ENCODE results near the gene MAP3K7CL.
"Not testable (repeated sequence)": the region's sequence is repeated elsewhere in the genome, so short reads cannot be mapped to it uniquely, and the experiment has no call there.

The MAP3K7CL gene

DNA sequence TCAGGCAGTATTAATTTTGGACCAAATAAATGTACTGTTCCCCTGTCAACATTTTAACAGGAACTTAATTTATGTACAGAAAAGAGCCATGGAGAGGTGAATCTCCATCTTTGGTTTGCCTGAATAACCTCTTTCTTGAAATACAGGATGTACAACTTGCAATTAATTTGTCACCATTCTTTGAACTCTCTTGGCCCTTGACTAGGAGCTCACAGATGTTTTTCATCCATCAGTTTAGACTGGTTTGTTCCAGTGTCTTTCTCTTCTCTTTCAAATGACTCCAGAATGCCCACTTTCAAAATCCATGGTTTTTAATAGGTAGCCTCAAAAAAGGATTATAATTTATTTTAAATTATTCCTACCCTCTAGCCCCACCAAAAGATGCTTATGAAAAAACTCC, 5.0 kb downstream of the MAP3K7CL start:
- FAIRE-seq, result no peak

DNA sequence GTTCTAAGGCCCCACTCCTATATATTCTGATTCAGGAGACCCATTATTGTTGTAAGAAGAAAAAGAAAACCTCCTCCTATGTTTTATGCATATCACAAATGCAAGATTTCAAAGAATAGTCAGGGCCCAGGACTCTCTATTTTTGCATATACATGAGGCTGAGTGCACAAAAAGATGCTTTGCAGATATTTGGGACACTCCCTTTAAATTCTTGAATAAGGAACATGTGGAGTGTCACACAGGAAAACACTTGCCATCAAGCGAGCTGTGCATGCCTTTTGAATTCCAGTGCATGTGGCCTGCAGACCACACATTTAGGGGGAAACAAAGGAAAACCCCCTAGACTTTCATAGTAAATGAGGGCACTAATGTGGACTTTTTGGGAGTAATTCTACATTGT, 5.6 kb downstream of the MAP3K7CL start:
- no peak for FAIRE-seq

DNA sequence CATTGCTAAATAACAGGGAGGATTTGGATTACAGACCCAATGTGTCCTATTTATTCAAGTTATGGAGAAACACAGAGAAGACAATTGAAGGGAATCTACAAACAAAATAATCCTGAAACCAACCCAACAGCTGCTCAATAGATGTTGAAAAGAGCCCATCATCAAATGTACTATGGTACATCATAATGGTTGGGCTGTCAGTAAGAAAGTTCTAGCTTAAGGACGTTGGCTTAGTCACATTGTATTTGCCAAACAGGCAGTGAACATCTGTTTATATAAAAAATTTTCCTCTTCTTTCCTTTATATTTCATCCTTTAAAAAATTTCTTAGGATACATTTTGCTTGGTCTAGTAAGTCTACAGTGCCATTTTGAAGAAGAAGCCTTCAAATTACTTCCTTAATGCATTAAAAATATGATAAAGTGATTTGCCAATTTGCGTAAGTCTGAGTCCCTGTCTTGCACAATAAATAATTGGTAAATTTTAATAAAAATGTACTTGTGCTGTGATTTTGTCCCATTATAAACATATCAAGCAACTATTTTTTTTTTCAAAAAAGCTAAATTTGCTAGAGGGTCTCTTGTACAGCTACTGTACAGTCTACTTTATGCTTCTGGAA, 14.4 kb downstream of the MAP3K7CL start:
- FAIRE-seq, result no peak

DNA sequence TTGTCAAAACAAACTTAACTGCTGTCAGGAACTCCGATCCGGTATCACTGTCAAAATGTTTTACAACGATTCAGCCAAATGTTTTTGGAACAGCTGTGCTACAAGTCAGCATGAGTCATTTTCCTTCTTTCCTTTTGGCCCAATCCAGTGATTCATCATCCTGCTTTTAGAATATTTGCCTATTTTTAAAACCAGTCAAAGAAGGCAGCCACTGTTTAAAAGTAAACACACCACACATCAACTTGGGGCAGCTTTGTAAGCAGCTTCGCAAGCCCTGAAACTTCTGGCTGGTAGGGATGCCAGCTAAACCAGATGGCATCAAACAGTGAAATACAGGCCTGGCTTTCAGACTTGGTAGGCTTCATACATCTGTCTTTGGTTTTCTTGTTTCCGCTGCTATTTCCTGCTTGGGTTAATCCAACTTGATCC, 14.9 kb downstream of the MAP3K7CL start:
- FAIRE-seq, result no peak

DNA sequence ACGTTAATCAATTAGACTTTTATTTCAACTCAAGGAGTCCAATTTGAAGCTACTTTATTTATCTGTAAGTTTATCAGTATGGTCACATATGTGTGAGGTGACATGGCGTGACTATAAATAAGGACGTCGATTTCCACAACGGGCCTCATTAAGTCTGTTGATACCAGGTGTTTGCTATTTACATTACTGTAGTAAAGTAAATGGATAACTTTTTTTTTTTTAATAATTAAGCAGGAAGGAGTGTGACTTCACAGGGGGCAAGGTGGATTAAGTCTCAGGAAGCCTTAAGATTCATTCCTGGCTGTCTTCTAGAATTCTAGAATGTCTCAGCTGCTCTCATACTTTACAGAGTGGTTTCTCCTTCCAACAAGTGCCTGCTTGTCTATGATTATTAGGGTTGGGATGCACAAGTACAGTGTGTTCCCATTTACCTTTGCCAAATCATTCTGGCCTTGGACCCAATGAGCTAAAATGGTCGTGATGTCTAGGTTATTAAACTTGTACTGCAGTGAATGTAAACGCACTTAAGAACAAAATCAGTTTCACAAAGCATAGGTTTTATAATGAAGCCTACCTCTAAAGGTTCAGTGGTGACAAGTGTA, 15.5 kb downstream of the MAP3K7CL start:
- no peak for FAIRE-seq

DNA sequence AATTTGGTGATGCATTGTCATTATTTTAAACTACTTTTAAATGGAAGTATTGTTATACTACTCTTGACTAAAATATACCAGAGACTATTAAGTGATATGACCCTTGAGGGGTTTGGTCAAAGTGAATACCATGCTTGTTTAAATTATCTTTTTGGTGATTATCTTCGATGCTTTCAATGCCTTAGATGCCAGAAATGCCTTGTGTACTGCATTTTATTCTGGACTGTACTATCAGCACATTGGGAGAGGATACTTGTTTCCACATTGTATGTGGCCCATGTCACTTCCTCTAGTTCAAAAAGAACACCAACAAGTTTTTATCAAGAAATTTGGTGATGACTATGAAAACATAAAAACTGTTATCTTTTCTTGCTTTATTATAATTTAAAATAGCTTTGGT, 16.3 kb downstream of the MAP3K7CL start:
- no peak for FAIRE-seq

DNA sequence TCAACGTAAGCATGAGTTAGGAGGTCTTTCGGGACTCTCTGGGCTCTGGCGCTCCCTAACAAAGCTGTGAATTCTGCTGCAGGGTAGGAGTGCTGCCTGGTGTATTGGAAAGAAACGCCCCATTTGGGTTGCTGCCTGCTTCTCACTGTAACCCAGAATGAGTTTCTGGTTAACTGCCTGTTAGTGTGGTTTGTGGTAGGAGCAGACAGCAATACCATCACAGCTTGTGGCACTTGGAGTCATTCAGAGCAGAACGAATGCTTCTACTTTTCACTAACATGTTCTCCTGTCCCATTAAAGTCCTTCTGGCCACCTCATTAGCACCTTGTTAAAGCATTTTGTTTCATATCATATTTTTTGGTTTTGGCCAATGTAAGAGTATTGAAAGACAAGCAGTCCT, 18.1 kb downstream of the MAP3K7CL start:
- no peak for FAIRE-seq

DNA sequence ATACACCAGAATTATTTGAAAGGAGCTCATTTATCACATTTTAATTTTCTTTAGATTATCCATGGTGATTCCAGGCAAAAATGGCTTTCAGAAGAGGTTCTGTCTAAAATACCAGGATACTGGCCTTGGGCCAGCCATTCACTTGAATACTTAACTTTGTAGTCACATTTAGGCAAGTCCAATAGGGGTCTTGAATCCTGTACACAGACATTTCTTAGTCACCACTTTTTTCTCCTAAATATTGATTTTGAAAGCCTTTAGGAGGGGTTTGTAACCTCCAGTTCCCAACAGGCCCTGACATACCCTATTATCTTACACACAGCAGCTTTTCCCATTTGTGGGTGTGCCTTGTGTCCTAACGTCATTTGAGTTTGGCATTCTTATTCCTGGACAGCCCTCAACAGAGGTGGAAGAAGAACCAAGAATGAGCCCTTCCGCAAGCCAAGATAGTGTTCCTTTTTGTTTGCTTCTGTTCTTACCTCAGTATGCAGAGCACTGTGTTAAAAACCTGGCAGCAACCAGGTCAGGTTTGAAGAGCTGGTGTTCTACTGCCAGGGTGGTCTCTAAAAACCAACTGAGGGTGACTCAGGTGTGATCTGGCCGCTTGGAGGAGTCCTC, 19.5 kb downstream of the MAP3K7CL start:
- FAIRE-seq, result no peak

DNA sequence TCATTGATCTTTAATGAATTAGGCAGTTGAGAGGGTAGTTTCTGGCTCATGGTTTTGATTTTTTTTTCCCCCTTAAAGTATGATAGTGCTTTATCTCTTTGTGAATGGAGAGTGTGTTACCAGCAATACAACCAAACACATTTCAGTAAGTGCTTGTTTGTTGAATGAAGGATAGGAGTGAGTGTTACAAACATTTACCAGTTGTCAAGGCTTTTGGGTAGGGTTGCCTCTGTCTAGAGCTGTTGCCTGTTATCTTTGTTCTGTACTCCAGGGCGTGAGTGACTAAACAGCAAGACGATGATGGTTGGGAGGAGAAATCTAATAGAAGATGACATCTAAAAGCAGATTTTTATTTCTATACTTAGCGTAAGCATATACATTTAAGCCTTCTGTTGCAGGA, 21.5 kb downstream of the MAP3K7CL start:
- no peak for FAIRE-seq

DNA sequence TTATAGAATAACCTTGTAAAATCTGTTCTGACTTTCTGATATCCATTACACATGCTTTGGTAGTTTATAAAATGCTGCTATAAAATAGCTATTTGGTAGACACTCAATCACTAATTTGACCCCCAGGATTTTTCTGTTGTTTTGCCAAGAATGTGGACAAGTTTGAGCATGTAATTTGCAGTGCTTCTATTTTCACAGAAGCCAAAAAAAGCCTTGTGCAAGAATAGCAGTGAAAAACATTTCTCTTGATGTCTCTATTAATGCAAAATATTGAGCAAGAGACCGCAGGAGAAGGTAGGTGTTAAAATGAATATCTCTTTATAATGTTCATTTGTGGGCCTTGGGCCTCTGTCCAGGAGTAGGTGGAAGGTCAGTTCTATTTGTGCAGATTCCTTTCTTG, 22.5 kb downstream of the MAP3K7CL start:
- FAIRE-seq, result no peak

DNA sequence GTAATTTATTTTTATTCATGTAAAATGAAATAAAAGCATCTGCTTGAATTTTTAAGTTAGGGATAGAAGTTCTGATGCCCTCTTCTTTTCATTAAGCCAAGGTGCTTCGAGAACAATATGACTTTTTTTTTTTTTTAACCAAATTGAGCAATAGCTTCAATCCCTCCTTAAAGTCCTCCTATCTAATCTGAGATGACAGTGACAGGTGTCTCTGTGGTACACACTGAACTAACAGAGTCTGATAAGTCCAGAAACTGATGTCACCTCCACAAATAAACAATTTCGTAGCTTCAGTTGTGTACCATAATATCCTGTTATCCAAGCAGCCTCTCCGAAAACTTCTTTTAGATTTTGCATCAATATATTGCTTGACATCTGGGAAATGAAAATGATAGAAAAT, 23.8 kb downstream of the MAP3K7CL start:
- no peak for FAIRE-seq

DNA sequence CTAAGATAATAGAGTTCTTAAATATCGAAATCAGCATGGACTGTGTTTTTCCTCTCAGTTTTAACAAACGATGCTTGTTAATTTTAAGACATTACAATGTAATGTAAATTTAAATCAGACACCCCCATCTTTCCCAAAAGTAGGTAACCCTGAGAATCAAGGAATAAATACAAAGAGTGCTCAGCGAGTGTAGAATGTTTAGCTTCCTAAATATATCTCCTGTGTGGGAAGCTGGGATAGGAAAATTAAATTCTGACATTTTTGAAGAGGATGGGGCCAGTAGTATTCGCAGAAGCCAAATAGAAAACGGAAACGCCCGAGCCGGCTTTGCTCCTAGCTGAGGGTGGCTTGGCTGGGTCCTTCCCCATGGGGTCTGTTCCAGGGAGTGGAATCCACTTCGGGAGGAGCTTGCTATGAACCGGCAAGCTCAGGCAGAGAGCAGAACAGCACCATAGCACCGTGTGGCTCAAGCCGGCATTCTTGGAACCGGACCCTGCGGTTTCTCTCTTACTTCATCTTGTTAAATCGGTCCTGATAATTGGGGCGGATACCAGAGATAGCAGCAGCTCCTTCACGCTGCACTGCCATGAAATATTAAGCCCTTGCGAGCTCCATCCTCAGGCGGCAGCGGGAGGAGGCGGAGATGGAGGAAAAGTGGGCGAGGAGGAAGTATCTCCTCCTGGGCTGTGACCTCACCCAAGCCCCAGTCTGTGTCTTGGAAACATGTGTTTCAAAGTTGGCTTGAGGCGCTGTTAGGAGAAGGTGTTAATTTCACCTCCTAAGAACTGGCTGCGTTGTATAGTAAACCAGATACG, 24.9 kb downstream of the MAP3K7CL start:
- FAIRE-seq, result no peak

DNA sequence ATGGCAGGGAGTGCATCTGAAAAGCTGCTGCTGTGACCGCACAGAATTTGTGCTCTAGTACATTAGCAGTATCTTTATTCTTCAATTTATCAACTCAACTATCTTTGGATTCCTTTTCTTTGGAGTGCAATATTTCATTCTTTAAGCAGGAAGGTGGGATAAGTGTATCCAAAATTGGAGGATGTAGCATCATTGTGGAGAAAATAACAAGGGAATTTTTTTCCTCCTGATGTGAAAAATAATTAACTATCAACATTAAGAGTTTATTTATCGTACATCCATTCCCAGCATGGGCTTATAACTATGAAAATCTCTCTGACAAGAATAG, 25.5 kb downstream of the MAP3K7CL start:
- no peak for FAIRE-seq

DNA sequence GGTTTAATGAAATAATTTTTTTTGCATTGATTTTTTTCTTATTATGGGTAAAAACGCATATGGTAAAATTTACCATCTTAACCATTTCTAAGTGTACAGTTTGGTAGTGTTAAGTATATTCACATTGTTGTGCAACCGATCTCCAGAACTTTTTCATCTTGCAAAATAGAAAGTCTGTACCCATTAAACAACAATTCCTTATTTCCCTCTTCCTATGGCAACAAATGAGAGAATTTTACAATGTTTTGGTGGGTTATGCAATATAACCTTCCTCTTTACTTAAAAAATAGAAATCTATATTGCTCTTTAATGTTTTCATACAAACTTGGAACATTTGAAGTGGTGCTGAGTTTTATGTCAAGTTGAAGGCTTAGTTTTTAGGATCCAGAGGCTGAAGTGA, 26.6 kb downstream of the MAP3K7CL start:
- no peak for FAIRE-seq

DNA sequence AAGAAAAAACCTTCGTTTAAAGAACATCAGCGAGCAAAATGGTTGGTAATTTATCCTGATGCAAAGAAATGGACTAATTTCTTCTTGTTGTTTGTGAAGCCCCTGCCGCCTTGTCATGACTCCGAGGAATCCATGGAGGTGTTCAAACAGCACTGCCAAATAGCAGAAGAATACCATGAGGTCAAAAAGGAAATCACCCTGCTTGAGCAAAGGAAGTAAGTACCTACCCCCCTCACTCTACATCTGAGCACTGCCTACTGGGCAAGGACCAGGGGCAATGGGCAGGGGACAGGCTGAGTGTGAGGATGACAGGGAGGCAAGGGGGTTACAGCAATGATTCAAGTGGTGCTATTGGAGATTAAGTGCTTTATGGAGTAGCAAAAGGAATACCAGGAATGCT, 29.4 kb downstream of the MAP3K7CL start:
- no peak for FAIRE-seq

DNA sequence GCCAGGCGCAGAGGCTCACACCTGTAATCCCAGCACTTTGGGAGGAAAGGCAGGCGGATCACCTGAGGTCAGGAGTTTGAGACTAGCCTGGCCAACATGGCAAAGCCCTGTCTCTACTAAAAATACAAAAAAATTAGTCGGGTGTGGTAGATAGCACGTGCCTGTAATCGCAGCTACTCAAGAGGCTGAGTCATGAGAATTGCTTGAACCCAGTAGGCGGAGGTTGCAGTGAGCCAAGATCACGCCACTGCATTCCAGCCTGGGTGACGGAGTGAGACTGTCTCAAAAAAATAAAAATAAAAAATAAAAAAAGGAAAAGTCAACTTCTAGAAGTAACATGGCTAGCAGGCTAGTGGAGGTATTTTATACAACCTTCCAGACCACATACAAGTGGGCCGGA, 32.4 kb downstream of the MAP3K7CL start:
- not testable (repeated sequence) for FAIRE-seq

DNA sequence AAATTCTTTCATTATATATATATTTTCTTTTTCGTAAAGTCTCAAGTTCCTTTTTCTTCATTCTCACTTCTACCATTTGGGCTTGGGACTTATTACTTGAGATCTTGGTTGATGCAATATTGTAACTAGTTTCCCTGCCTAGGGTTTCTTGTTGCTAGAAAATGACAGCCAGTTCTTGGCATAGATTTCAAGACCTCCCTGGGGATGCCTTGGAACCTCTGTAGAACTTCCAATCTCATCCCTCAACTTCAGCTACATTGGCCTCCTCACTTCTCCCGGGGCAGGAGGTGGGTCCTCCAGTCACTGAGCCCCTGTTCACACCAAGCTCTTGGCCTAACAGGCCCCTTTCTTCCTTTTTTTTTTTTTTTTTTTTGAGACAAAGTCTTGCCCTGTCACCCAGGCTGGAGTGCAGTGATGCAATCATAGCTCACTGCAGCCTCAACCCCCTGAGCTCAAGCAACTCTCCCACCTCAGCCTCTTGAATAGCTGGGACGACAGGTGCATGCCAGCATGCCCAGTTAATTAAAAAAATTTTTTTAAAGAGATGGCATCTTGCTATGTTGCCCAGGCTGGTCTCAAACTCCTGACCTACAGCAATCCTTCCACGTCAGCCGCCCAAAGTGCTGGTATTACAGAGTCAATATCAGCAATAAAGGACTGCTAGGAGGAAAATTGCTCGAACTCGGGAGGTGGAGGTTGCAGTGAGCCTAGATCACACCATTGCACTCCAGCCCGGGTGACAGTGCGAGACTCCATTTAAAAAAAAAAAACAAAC, 33.1 kb downstream of the MAP3K7CL start:
- FAIRE-seq, result no peak

DNA sequence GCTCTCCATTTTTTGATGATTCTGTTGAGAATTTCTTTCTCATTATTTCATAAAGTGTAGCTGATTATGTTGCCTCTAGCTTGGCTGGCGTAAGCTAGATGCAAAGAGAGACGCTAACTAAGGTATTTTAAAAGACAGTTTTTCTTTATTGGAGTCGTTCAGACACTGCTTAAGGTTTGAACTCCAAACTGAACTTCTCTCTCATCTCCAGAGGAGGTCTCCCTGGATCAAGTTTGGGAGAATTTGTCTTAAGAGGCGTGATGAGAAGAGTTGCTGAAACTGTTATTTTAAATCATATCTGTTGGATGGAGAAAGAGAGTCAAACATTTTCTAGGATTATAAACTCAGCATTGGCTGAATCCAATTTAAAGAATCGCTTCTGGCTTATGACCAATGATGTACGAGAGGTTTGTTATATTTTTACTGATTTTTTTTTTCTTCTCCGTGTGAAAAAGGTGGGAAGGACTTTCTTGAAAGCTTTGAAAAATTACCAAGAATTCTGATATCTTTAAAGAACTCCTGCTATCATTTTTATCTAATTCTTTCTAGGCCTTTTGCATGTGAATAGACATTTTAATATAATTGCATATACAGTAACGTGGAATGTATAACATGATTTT, 34.0 kb downstream of the MAP3K7CL start:
- peak; percentile 5 for FAIRE-seq

DNA sequence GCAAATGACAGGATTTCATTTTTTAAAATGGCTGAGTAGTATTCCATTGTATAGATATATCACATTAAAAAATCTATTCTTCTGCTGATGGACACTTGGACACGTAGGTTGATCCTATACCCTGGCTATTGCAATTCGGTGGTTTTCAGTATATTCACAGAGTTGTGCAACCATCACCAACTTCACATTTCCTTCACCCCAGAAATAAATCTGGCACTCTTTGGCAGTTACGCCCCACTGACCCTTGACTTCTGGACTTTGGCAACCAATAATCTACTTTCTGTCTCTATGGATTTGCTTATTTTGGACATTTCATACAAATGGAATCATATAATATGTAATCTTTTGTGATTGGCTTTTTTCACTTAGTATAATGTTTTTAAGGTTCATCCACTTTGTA, 35.9 kb downstream of the MAP3K7CL start:
- FAIRE-seq, result no peak

DNA sequence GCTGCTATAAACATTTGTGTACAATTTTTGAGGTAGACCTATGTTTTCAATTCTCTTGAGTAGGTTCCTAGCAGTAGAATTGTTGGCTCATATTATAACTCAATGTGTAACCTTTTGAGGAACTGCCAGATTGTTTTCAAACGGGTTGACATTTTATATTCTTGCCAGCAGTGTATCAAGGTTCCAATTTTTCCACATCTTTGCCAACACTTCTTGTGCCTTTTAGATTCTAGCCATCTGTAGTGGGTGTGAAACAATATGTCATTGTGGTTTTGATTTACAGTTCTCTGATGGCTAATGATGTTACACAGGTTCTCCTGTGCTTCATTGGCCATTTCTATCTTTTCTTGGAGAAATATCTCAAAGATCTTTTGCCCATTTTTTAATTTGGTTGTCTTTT, 36.4 kb downstream of the MAP3K7CL start:
- FAIRE-seq, result no peak

DNA sequence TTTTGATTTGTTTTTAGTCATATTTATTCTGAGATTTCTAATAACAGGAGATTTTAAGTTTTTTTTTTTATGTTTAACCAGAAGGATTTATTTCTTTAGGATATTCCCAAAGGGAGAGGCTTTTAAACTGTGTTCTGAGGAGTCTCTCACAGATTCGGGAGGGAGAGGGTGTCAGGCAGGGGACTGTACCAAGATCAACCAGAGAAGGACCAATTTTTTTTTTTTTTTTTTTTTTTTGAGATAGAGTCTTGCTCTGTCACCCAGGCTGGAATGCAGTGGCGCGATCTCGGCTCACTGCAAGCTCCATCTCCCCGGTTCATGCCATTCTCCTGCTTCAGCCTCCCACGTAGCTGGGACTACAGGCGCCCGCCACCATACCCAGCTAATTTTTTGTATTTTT, 37.0 kb downstream of the MAP3K7CL start:
- not testable (repeated sequence) for FAIRE-seq

DNA sequence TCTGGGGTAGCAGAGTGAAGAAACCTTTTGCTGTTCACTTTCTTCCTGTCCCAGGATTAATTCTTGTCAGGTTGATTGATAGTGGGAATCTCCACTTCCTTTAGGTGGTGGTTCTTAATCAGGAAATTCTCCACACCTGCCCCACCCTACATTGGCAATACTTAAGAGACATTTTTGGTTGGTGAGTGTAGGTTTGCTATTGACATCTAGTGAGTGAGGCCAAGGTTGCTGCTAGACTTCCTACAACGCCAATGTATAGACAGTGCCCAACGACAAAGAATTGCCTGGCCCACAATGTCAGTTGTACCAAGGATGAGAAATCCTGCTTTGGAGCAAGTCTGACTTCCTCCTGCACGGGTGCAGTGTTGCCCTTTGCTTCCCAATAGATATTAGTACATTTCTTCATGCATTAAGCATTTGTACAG, 38.5 kb downstream of the MAP3K7CL start:
- FAIRE-seq, result no peak

DNA sequence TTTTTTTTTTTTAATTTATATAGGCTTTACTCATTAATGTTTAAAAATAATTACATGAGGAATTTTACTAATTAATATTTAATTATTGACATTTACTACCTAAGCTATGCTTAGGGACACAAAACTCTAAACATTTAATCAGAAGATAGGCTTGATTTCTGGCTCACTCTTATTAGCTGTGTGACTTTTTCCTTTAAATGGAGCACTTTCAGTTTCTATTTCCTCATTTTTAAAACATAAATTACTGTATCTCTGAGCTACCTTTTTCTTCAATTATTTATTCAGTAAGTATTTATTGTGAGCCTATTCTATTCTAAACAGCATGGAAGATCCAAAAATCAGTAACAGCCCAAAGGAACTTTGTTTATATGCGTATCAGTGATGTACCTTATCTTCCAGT, 40.5 kb downstream of the MAP3K7CL start:
- FAIRE-seq, result no peak

Measured in colon (tissue), 2 donors.